ENCODE data around the gene ULK4. TPM values are rescaled to one million over a fixed set of nuclear protein-coding genes. Genes with fewer than 3 reads are reported as not detected.

The ULK4 gene
- total RNA-seq, 2 donors from 2014 or later = 28.7 to 38.4 TPM

DNA sequence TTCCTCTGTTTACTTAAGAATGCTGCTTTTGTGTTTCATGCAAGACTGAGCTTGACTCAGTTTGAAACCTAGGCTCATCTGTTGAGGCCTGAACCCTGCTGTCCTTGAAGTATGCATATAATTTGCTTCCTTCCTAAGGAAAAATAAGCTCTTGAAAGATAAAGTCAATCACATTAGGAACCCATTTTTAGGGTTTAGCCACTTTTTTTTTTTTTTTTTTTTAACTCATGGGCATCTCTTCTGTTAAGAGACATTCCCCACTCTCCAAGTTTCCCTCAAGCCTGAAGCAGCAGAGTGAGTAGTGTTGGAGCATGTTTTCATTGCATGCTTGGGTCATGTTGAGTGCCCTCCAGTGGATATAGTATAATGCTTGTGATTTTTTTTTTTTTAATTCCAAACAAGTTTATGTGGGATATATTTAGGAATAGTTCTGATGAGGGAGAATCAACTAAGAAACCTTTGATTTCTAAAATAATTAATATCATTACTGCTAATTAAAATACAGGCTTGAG is 759.0 kb downstream of the ULK4 start:
- TF ChIP-seq, protein P1, sequence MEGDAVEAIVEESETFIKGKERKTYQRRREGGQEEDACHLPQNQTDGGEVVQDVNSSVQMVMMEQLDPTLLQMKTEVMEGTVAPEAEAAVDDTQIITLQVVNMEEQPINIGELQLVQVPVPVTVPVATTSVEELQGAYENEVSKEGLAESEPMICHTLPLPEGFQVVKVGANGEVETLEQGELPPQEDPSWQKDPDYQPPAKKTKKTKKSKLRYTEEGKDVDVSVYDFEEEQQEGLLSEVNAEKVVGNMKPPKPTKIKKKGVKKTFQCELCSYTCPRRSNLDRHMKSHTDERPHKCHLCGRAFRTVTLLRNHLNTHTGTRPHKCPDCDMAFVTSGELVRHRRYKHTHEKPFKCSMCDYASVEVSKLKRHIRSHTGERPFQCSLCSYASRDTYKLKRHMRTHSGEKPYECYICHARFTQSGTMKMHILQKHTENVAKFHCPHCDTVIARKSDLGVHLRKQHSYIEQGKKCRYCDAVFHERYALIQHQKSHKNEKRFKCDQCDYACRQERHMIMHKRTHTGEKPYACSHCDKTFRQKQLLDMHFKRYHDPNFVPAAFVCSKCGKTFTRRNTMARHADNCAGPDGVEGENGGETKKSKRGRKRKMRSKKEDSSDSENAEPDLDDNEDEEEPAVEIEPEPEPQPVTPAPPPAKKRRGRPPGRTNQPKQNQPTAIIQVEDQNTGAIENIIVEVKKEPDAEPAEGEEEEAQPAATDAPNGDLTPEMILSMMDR (IDR thresholded peaks at IDR 0.05) = peak; percentile 36
- no peak overlapping the region for H3K27ac ChIP-seq
- H3K4me1 ChIP-seq (ENCODE audit: control insufficient read depth in 1 of 2, low read depth in 2 of 2) = peaks cover 52 to 65% of the 10 kb centered on the region in 2 donors

DNA sequence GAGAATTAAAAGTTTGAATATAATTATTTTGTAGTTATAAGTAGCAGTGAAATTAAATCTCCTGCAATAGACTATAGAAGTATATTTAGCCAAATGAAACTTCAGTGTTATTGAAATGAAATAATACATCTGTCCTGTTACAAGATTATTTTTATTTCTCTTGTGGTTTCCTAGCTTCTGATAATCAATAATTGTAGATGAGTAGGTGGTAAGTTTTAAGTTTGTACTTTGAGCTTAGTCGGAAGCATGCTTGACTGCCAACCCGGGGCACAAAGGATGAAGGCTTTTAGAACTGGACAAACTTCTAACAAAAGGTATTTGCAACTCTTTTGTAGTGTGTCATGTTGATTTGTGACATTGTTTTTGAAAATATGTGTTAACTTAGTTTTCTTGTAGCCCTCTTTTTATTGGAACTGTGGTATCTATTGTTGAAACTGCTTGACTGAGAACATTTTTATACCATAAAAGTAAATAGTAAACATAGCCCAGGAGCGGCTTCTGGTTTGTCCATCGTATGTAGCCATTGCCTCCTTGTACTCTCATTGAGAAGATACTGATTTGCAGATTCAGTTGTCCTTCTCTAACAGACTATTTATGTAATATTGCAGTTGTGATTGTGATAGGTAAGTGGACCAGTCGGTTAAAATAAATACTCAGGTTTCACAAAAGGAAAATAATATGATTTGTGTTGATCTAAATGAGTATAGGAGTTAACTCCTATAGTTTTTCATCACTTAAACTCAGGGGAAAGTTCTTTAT is 759.6 kb downstream of the ULK4 start:
- no peak for ATAC-seq (ENCODE audit: insufficient number of reproducible peaks, low FRiP score, low read depth)
- H3K36me3 ChIP-seq = no peaks in the 10 kb centered on the region
- peaks cover 46 to 59% of the 10 kb centered on the region in 2 donors for H3K4me1 ChIP-seq (ENCODE audit: control insufficient read depth in 1 of 2, low read depth in 2 of 2)
- TF ChIP-seq, protein P1 (IDR thresholded peaks at IDR 0.05) = no peak
- no peak overlapping the region for H3K27ac ChIP-seq
- no peaks in the 10 kb centered on the region for H3K9me3 ChIP-seq
- H3K27me3 ChIP-seq (replicated peaks; ENCODE audit: insufficient read depth) = no peaks in the 10 kb centered on the region
- DNase-seq (ENCODE audit: low spot score) = no peak
- H3K4me3 ChIP-seq = peak overlapping the region; percentile 98

More for the DNA sequence above, 759.0 kb downstream of the ULK4 start:
- H3K4me3 ChIP-seq = peak overlapping the region; percentile 98
- no peaks in the 10 kb centered on the region for H3K36me3 ChIP-seq
- no peaks in the 10 kb centered on the region for H3K27me3 ChIP-seq (replicated peaks; ENCODE audit: insufficient read depth)
- ATAC-seq (ENCODE audit: insufficient number of reproducible peaks, low FRiP score, low read depth) = no peak
- DNase-seq (ENCODE audit: low spot score) = no peak
- no peaks in the 10 kb centered on the region for H3K9me3 ChIP-seq

DNA sequence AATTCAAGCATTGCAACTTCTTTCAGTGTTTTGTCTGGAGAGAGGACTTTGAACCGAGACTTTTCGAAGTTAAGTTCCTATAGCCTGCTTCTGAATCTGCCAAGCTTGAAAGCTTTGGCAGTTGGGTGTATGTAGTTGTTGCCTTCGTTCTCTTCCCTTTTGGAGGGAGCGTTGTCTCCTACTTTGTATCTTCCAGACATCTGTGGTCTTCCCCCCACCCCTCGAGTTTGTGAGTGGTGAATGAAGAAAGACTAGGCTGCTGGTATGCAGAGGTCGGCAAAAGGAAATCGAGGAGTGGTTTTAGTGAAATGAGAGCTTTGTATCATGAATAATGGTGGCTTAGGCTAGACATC is 761.3 kb downstream of the ULK4 start:
- Histone ChIP-seq H3K4me3 (peak overlapping the region; percentile 98), H3K4me1 (ENCODE audit: control insufficient read depth in 1 of 2, low read depth in 2 of 2) (peaks cover 30 to 43% of the 10 kb centered on the region in 2 donors), H3K27ac (peak overlapping the region in 1 of 2 donors; percentile 98), H3K36me3 (no peaks in the 10 kb centered on the region), H3K27me3 (replicated peaks; ENCODE audit: insufficient read depth) (no peaks in the 10 kb centered on the region), H3K9me3 (no peaks in the 10 kb centered on the region)
- DNase-seq (ENCODE audit: low spot score) (no peak), ATAC-seq (ENCODE audit: insufficient number of reproducible peaks, low FRiP score, low read depth) (no peak)
- TF ChIP-seq, protein P1 (IDR thresholded peaks at IDR 0.05) = no peak

DNA sequence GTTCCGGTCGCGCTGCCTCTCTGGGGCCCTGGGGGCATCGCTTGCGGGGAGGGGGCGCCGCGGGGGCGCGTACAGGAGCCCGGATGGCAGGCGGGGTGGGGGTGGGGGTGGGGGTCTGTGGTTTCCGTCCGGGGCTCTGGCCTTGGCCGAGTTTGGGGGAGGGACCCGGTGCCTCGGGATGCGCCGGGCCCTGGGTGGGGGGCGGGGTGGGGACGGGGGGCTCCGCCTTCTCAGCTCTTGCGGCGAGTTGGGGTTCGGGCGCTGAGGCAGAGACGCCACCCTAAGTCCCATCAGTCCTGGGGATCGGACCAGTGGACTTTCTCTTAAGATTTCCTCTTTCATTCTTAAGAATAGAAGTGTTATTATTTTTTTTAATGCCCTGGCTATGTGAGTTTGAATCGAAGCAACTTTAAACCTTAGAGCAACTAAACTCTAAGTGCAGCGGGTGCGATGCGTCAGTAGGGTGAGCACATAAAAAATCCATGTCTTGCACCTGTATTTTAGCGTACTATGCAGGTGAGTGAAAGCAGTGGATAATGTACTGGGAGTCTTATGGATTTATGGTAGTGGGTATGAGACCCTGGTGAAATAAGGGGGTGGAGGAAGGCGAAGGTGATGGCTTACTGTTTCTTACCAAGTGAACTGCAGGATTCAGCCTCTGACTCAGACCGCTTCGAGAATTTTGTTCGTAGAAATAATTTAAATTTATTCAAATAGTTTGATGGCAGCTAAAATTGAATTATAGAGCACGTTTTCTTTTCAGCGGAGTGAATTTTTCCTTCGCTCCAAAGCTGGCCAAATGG is 761.8 kb downstream of the ULK4 start:
- Histone ChIP-seq H3K4me3 (peak overlapping the region; percentile 98), H3K27ac (peak overlapping the region; percentile 96 to 98), H3K4me1 (ENCODE audit: control insufficient read depth in 1 of 2, low read depth in 2 of 2) (peaks cover 25 to 37% of the 10 kb centered on the region in 2 donors), H3K36me3 (no peaks in the 10 kb centered on the region), H3K27me3 (replicated peaks; ENCODE audit: insufficient read depth) (no peaks in the 10 kb centered on the region), H3K9me3 (no peaks in the 10 kb centered on the region)
- TF ChIP-seq, protein P1 (IDR thresholded peaks at IDR 0.05) = no peak
- no peak for ATAC-seq (ENCODE audit: insufficient number of reproducible peaks, low FRiP score, low read depth)
- DNase-seq (ENCODE audit: low spot score) = no peak
